AG09309 (cell line): ENCODE data around the gene NCOA7.

Experiments used
- DNase-seq: peaks from one replicate; pipeline ENCODE4 v3.0.0-alpha.2; 2010; ENCODE audit warnings: low read depth
- H3K4me3 ChIP-seq: 2 replicates; pipeline ENCODE4 v1.5.1; 2011; ENCODE audit warnings: mild to moderate bottlenecking, low read depth, low read length, moderate library complexity; ENCODE audit not compliant: control insufficient read depth
- CTCF ChIP-seq: IDR thresholded peaks from 2 replicates; pipeline ENCODE4 v1.5.1; 2011; ENCODE audit warnings: mild to moderate bottlenecking, low read depth, low read length, inconsistent platforms; ENCODE audit not compliant: insufficient read depth, control insufficient read depth; ENCODE audit errors: missing control alignments

The NCOA7 gene

GRCh38 chr6:125812394-125813292 is 21.9 kb downstream of the NCOA7 start:
- TF ChIP-seq CTCF = no peak
- H3K4me3 ChIP-seq = peak overlapping the region; percentile 14
- peak; percentile 86 for DNase-seq

- DNase-seq = no peak
- no peak for TF ChIP-seq CTCF
- no peak overlapping the region for H3K4me3 ChIP-seq
Measured at GRCh38 chr6:125814481-125814880, 23.7 kb downstream of the NCOA7 start.

- no peak for DNase-seq
- no peak for TF ChIP-seq CTCF
- H3K4me3 ChIP-seq = no peak overlapping the region
Measured at GRCh38 chr6:125815080-125815910, 24.5 kb downstream of the NCOA7 start.

GRCh38 chr6:125816828-125817280 is 26.1 kb downstream of the NCOA7 start:
- no peak for DNase-seq
- no peak overlapping the region for H3K4me3 ChIP-seq
- TF ChIP-seq CTCF = no peak

GRCh38 chr6:125818225-125818657 is 27.5 kb downstream of the NCOA7 start:
- no peak for TF ChIP-seq CTCF
- no peak overlapping the region for H3K4me3 ChIP-seq
- DNase-seq = no peak

- no peak overlapping the region for H3K4me3 ChIP-seq
- TF ChIP-seq CTCF = no peak
- DNase-seq = no peak
Measured at GRCh38 chr6:125818772-125819260, 28.1 kb downstream of the NCOA7 start.
